SU-DHL-6 (cell line): ENCODE results near the gene RNF166.

Source experiments
- H2AFZ ChIP-seq: fragments of 200-600 bp; sonication (generic); 2 replicates; pipeline ENCODE4 v1.6.1; 2014; ENCODE audit warnings: low read depth, mild to moderate bottlenecking, moderate library complexity, mixed read lengths, antibody characterized with exemption, low read length; ENCODE audit not compliant: severe bottlenecking
- H3F3A ChIP-seq: fragments of 200-600 bp; shearing (Covaris generic); 2 replicates; pipeline ENCODE4 v1.6.0; 2016; ENCODE audit warnings: antibody characterized with exemption, mild to moderate bottlenecking; ENCODE audit not compliant: insufficient read depth
- H3K27ac ChIP-seq: fragments of 200-600 bp; sonication (generic); 2 replicates; pipeline ENCODE4 v1.5.1; 2016; ENCODE audit warnings: low read depth, mild to moderate bottlenecking, low read length, moderate library complexity, mixed read lengths
- H3K27me3 ChIP-seq: fragments of 200-600 bp; sonication (generic), shearing (Covaris generic); 2 replicates; pipeline ENCODE4 v1.6.0; 2014; ENCODE audit warnings: mild to moderate bottlenecking, low read length
- H3K36me3 ChIP-seq: fragments of 200-600 bp; sonication (generic); 2 replicates; pipeline ENCODE4 v1.6.1; 2014; ENCODE audit warnings: mild to moderate bottlenecking, low read length, mixed read lengths
- H3K4me2 ChIP-seq: fragments of 300-600, 200-600 bp; shearing (Covaris generic), sonication (generic); 2 replicates; pipeline ENCODE4 v1.6.0; 2014; ENCODE audit warnings: low read length, low read depth, mild to moderate bottlenecking; ENCODE audit not compliant: poor library complexity, severe bottlenecking
- H3K4me3 ChIP-seq: fragments of 200-600 bp; sonication (generic); 2 replicates; pipeline ENCODE4 v1.5.1; 2014; ENCODE audit warnings: antibody characterized with exemption, low read length, mild to moderate bottlenecking, mixed read lengths; ENCODE audit not compliant: insufficient read depth, poor library complexity, severe bottlenecking
- H3K79me2 ChIP-seq: fragments of 200-600 bp; sonication (generic); 2 replicates; pipeline ENCODE4 v1.6.1; 2014; ENCODE audit warnings: mild to moderate bottlenecking, low read length, moderate library complexity; ENCODE audit not compliant: insufficient read depth
- H3K9ac ChIP-seq: fragments of 200-600 bp; sonication (generic); 2 replicates; pipeline ENCODE4 v1.7.0; 2014; ENCODE audit warnings: mild to moderate bottlenecking, low read length
- H3K9me2 ChIP-seq: fragments of 200-600 bp; sonication (generic); replicated peaks from 2 replicates; pipeline ENCODE4 v1.6.1; 2014; ENCODE audit warnings: low read length; ENCODE audit not compliant: insufficient read depth
- H3K9me3 ChIP-seq: fragments of 200-600 bp; sonication (generic); 2 replicates; pipeline ENCODE4 v1.6.1; 2014; ENCODE audit warnings: low read length, mixed read lengths; ENCODE audit not compliant: insufficient read depth
- H4K20me1 ChIP-seq: fragments of 200-600 bp; sonication (generic); 2 replicates; pipeline ENCODE4 v1.6.1; 2014; ENCODE audit warnings: low read depth, mild to moderate bottlenecking, antibody characterized with exemption, low read length, moderate library complexity, mixed read lengths
- EZH2phosphoT487 ChIP-seq: fragments of 200-600 bp; sonication (generic), shearing (Covaris generic); conservative IDR thresholded peaks from 2 replicates; pipeline ENCODE4 v1.6.1; 2018; ENCODE audit warnings: mild to moderate bottlenecking, antibody characterized with exemption, low read length, moderate library complexity, mixed read lengths
- TF ChIP-seq, protein P1 (sequence below): fragments of 200-600 bp; sonication (generic); IDR thresholded peaks from one replicate; pipeline ENCODE4 v1.5.1; 2017; ENCODE audit warnings: antibody characterized with exemption, mild to moderate bottlenecking, low read length, moderate library complexity; ENCODE audit not compliant: insufficient read depth, poor library complexity, severe bottlenecking

The RNF166 gene

GRCh38 chr16:88699180-88699579 lies 7.0 kb downstream of the RNF166 start:
- Histone ChIP-seq H3K4me3 (no peak overlapping the region), H3K27me3 (no peaks in the 10 kb centered on the region), H4K20me1 (no peaks in the 10 kb centered on the region), H3K9me3 (no peaks in the 10 kb centered on the region), H3F3A (no peaks in the 10 kb centered on the region), H3K4me2 (no peak overlapping the region), H3K9ac (no peak overlapping the region), H3K36me3 (no peaks in the 10 kb centered on the region), H3K27ac (no peak overlapping the region), H2AFZ (no peak overlapping the region), H3K9me2 (no peaks in the 10 kb centered on the region), H3K79me2 (no peaks in the 10 kb centered on the region)
- TF ChIP-seq, protein P1, sequence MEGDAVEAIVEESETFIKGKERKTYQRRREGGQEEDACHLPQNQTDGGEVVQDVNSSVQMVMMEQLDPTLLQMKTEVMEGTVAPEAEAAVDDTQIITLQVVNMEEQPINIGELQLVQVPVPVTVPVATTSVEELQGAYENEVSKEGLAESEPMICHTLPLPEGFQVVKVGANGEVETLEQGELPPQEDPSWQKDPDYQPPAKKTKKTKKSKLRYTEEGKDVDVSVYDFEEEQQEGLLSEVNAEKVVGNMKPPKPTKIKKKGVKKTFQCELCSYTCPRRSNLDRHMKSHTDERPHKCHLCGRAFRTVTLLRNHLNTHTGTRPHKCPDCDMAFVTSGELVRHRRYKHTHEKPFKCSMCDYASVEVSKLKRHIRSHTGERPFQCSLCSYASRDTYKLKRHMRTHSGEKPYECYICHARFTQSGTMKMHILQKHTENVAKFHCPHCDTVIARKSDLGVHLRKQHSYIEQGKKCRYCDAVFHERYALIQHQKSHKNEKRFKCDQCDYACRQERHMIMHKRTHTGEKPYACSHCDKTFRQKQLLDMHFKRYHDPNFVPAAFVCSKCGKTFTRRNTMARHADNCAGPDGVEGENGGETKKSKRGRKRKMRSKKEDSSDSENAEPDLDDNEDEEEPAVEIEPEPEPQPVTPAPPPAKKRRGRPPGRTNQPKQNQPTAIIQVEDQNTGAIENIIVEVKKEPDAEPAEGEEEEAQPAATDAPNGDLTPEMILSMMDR: no peak
- TF ChIP-seq EZH2phosphoT487: no peak

- no peaks in the 10 kb centered on the region for H3K27me3 ChIP-seq
- H3F3A ChIP-seq: no peaks in the 10 kb centered on the region
- H3K9me2 ChIP-seq: no peaks in the 10 kb centered on the region
- no peak overlapping the region for H3K4me3 ChIP-seq
- H3K36me3 ChIP-seq: no peaks in the 10 kb centered on the region
- H3K27ac ChIP-seq: no peak overlapping the region
- H4K20me1 ChIP-seq: no peaks in the 10 kb centered on the region
- H3K79me2 ChIP-seq: no peaks in the 10 kb centered on the region
- H2AFZ ChIP-seq: no peak overlapping the region
- no peak for TF ChIP-seq EZH2phosphoT487
- TF ChIP-seq, protein P1: no peak
- no peak overlapping the region for H3K9ac ChIP-seq
- H3K9me3 ChIP-seq: no peaks in the 10 kb centered on the region
- H3K4me2 ChIP-seq: no peak overlapping the region
Observed at GRCh38 chr16:88698646-88699045, 7.6 kb downstream of the RNF166 start.

GRCh38 chr16:88697831-88698615 lies 8.2 kb downstream of the RNF166 start:
- H3K4me3 ChIP-seq: no peak overlapping the region
- no peaks in the 10 kb centered on the region for H3K36me3 ChIP-seq
- H4K20me1 ChIP-seq: no peaks in the 10 kb centered on the region
- H2AFZ ChIP-seq: no peak overlapping the region
- no peaks in the 10 kb centered on the region for H3F3A ChIP-seq
- no peaks in the 10 kb centered on the region for H3K79me2 ChIP-seq
- no peaks in the 10 kb centered on the region for H3K9me3 ChIP-seq
- H3K9ac ChIP-seq: no peak overlapping the region
- TF ChIP-seq EZH2phosphoT487: no peak
- TF ChIP-seq, protein P1: no peak
- no peak overlapping the region for H3K27ac ChIP-seq
- H3K9me2 ChIP-seq: no peaks in the 10 kb centered on the region
- no peak overlapping the region for H3K4me2 ChIP-seq
- H3K27me3 ChIP-seq: no peaks in the 10 kb centered on the region
